ENCODE measurements around the gene PBX2.
A peak's percentile ranks its signal among the peaks of the same experiment; 100 is the strongest.
"Not testable (repeated sequence)": the region's sequence is repeated elsewhere in the genome, so short reads cannot be mapped to it uniquely, and the experiment has no call there.

PBX2 gene

GRCh38 chr6:32190054-32190851 is at the start of gene PBX2:
TSS of gene PBX2 (minus strand) at chr6:32190202. CDS start at chr6:32189915, 287 bp downstream.
- peak; percentile 91 for DNase-seq (ENCODE audit: low read depth)

- peak; percentile 5 for DNase-seq (ENCODE audit: low read depth)
These were observed 49.5 kb upstream of the PBX2 start for GRCh38 chr6:32239462-32239861.

GRCh38 chr6:32234934-32235333 is 44.9 kb upstream of the PBX2 start:
- no peak for DNase-seq (ENCODE audit: low read depth)

GRCh38 chr6:32226434-32226833 is 36.4 kb upstream of the PBX2 start:
- no peak for DNase-seq (ENCODE audit: low read depth)

GRCh38 chr6:32224696-32225095 is 34.7 kb upstream of the PBX2 start:
- DNase-seq (ENCODE audit: low read depth), result no peak

- no peak for DNase-seq (ENCODE audit: low read depth)
These were observed 33.5 kb upstream of the PBX2 start, which contains the start of gene NOTCH4 for GRCh38 chr6:32223258-32224235. TSS of gene NOTCH4 (minus strand) at chr6:32224067. CDS start at chr6:32223928, 139 bp downstream.

GRCh38 chr6:32222333-32223230 is 32.6 kb upstream of the PBX2 start:
- no peak for DNase-seq (ENCODE audit: low read depth)

GRCh38 chr6:32220021-32220420 is 30.0 kb upstream of the PBX2 start:
- no peak for DNase-seq (ENCODE audit: low read depth)

GRCh38 chr6:32218167-32218566 is 28.2 kb upstream of the PBX2 start:
- DNase-seq (ENCODE audit: low read depth), result no peak

- no peak for DNase-seq (ENCODE audit: low read depth)
These were observed 27.0 kb upstream of the PBX2 start for GRCh38 chr6:32216998-32217397.

GRCh38 chr6:32216285-32216684 is 26.3 kb upstream of the PBX2 start:
- DNase-seq (ENCODE audit: low read depth), result no peak

- DNase-seq (ENCODE audit: low read depth), result no peak
These were observed 25.6 kb upstream of the PBX2 start for GRCh38 chr6:32215617-32216016.

GRCh38 chr6:32214126-32214525 is 24.1 kb upstream of the PBX2 start:
- DNase-seq (ENCODE audit: low read depth), result no peak

- DNase-seq (ENCODE audit: low read depth), result no peak
These were observed 23.6 kb upstream of the PBX2 start for GRCh38 chr6:32213649-32214048.

- peak; percentile 8 for DNase-seq (ENCODE audit: low read depth)
These were observed 22.2 kb upstream of the PBX2 start for GRCh38 chr6:32212076-32212760.

GRCh38 chr6:32211432-32211831 is 21.4 kb upstream of the PBX2 start:
- not testable (repeated sequence) for DNase-seq (ENCODE audit: low read depth)

GRCh38 chr6:32210191-32210601 is 20.2 kb upstream of the PBX2 start:
- DNase-seq (ENCODE audit: low read depth), result no peak

GRCh38 chr6:32208996-32209395 is 19.0 kb upstream of the PBX2 start:
- DNase-seq (ENCODE audit: low read depth), result no peak

- no peak for DNase-seq (ENCODE audit: low read depth)
These were observed 14.3 kb upstream of the PBX2 start for GRCh38 chr6:32204268-32204715.

GRCh38 chr6:32203426-32204267 is 13.6 kb upstream of the PBX2 start:
- DNase-seq (ENCODE audit: low read depth), result no peak
